ENCODE measurements around the gene TMCO4.

GRCh38 chr1:19738076-19738475 is 61.6 kb downstream of the TMCO4 start:
- TF ChIP-seq CTCF (IDR thresholded peaks at IDR 0.05), result no peak
- no peak for TF ChIP-seq POLR2A (IDR thresholded peaks at IDR 0.05)
